Ishikawa (cell line): ENCODE measurements around the gene TMEM132D.

Source experiments
- CEBPB ChIP-seq: IDR thresholded peaks from 2 replicates; pipeline ENCODE4 v1.6.1; 2012
- CREB1 ChIP-seq: IDR thresholded peaks from 2 replicates; pipeline ENCODE4 v1.6.1; 2012; ENCODE audit warnings: low read depth
- EGR1 ChIP-seq: IDR thresholded peaks from 2 replicates; pipeline ENCODE4 v1.6.1; 2012
- EP300 ChIP-seq: IDR thresholded peaks from 2 replicates; pipeline ENCODE4 v1.6.1; 2012; ENCODE audit warnings: borderline replicate concordance
- FOXM1 ChIP-seq: IDR thresholded peaks from 2 replicates; pipeline ENCODE4 v1.6.1; 2012; ENCODE audit warnings: low read depth, borderline replicate concordance
- NFIC ChIP-seq: IDR thresholded peaks from 2 replicates; pipeline ENCODE4 v1.6.1; 2012
- RAD21 ChIP-seq: IDR thresholded peaks from 2 replicates; pipeline ENCODE4 v1.6.1; 2012; ENCODE audit warnings: low read depth
- TAF1 ChIP-seq: IDR thresholded peaks from 2 replicates; pipeline ENCODE4 v1.6.1; 2012; ENCODE audit warnings: low read depth, mild to moderate bottlenecking
- TCF12 ChIP-seq: IDR thresholded peaks from 2 replicates; pipeline ENCODE4 v1.6.1; 2012; ENCODE audit warnings: low read depth
- TEAD4 ChIP-seq: IDR thresholded peaks from 2 replicates; pipeline ENCODE4 v1.6.1; 2012
- YY1 ChIP-seq: IDR thresholded peaks from 2 replicates; pipeline ENCODE4 v1.6.1; 2012; ENCODE audit warnings: low read depth
- ZBTB7A ChIP-seq: IDR thresholded peaks from 2 replicates; pipeline ENCODE4 v1.6.1; 2012; ENCODE audit warnings: low read depth
- TF ChIP-seq, protein P1 (sequence below): IDR thresholded peaks from 2 replicates; pipeline ENCODE4 v1.6.1; 2012
- TF ChIP-seq, protein P2 (sequence below): IDR thresholded peaks from 2 replicates; pipeline ENCODE4 v1.6.1; 2012; ENCODE audit warnings: low read depth, mild to moderate bottlenecking
- TF ChIP-seq, protein P3 (sequence below): IDR thresholded peaks from 2 replicates; pipeline ENCODE4 v1.6.1; 2012

TMEM132D gene

DNA sequence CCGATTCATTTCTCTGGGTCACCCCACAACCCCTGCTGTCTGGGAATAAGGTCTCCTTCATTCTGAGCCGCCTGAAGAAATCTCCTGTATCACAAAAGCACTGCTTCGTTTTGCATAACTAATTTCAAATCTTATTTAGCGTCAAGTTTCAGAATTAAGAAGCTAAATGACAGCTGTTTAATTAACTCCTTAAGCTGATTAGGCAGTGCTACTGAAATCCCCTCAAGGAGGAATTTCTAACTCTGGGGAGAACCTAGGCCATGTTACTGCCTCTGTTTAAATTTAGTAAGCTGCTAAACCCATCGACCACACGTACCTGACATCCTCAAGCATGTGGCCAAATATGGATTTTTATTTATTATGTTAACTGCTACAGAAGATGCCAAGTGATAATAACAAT lies 677.0 kb downstream of the TMEM132D start:
- TF ChIP-seq EGR1 (no peak), RAD21 (no peak), YY1 (no peak)
- TF ChIP-seq, protein P1, sequence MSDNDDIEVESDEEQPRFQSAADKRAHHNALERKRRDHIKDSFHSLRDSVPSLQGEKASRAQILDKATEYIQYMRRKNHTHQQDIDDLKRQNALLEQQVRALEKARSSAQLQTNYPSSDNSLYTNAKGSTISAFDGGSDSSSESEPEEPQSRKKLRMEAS: no peak

DNA sequence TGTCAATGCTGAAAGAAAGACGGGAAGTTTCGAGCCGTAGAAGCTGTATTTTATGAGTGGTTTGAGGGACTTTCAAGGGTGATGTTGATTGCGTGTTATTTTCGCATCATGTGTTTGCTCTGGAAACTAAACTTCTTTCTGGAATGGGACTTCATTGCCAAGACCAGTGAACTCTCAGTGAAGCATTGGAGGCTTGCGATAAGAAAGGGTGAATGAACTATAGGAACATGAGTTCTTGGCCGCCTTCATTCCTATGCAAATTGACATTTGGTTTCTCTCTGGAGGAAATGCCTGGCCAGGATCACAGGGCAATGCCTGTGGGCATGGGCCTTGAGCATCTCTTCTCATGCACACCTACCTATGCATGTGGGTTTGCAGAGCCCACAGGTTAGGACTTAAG lies 677.8 kb downstream of the TMEM132D start:
- TF ChIP-seq, protein P2, sequence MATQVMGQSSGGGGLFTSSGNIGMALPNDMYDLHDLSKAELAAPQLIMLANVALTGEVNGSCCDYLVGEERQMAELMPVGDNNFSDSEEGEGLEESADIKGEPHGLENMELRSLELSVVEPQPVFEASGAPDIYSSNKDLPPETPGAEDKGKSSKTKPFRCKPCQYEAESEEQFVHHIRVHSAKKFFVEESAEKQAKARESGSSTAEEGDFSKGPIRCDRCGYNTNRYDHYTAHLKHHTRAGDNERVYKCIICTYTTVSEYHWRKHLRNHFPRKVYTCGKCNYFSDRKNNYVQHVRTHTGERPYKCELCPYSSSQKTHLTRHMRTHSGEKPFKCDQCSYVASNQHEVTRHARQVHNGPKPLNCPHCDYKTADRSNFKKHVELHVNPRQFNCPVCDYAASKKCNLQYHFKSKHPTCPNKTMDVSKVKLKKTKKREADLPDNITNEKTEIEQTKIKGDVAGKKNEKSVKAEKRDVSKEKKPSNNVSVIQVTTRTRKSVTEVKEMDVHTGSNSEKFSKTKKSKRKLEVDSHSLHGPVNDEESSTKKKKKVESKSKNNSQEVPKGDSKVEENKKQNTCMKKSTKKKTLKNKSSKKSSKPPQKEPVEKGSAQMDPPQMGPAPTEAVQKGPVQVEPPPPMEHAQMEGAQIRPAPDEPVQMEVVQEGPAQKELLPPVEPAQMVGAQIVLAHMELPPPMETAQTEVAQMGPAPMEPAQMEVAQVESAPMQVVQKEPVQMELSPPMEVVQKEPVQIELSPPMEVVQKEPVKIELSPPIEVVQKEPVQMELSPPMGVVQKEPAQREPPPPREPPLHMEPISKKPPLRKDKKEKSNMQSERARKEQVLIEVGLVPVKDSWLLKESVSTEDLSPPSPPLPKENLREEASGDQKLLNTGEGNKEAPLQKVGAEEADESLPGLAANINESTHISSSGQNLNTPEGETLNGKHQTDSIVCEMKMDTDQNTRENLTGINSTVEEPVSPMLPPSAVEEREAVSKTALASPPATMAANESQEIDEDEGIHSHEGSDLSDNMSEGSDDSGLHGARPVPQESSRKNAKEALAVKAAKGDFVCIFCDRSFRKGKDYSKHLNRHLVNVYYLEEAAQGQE: no peak
- no peak for TF ChIP-seq CEBPB
- no peak for TF ChIP-seq CREB1
- no peak for TF ChIP-seq TEAD4
- TF ChIP-seq FOXM1: no peak
- TF ChIP-seq NFIC: no peak

DNA sequence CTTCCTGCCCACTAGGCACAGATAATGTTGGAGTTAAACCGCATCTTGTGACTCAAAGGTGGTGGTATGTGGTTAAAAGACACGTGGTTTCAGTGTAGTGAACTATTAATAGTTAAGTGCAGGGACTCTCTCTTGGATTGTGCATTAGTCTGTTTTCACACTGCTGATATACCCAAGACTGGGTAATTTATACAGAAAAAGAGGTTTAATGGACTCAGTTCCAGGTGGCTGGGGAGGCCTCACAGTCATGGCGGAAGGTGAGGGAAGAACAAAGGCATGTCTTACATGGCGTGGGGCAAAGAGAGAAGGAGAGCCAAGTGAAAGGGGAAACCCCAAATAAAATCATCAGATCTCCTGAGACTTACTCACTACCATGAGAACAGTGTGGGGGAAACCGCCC lies 688.3 kb downstream of the TMEM132D start:
- TF ChIP-seq CEBPB (no peak), EP300 (no peak), TCF12 (no peak), CREB1 (no peak), RAD21 (no peak), EGR1 (no peak), NFIC (no peak), TAF1 (no peak), YY1 (no peak), TEAD4 (no peak), ZBTB7A (no peak), FOXM1 (no peak)
- TF ChIP-seq, protein P2: no peak
- TF ChIP-seq, protein P1: no peak
- TF ChIP-seq, protein P3, sequence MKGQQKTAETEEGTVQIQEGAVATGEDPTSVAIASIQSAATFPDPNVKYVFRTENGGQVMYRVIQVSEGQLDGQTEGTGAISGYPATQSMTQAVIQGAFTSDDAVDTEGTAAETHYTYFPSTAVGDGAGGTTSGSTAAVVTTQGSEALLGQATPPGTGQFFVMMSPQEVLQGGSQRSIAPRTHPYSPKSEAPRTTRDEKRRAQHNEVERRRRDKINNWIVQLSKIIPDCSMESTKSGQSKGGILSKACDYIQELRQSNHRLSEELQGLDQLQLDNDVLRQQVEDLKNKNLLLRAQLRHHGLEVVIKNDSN: no peak

DNA sequence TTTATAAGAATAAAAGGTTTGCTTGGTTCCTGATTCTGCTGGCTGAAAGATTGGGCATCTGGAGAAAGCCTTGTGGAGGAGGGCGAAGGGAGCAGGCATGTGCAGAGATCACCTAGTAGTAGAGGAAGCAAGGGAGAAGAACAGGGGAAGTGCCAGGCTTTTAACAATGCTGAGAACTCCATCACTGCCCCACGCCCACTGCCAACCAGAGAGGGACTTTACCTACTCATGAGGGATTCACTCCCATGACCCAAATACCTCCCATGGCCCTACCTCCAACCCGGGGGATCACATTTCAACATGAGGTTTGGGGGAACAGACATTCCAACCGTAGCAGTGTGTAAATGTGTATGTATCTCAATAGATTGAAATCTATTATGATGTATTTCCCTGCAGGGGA lies 690.3 kb downstream of the TMEM132D start:
- TF ChIP-seq EGR1 (no peak), YY1 (no peak)
- TF ChIP-seq, protein P3: no peak

DNA sequence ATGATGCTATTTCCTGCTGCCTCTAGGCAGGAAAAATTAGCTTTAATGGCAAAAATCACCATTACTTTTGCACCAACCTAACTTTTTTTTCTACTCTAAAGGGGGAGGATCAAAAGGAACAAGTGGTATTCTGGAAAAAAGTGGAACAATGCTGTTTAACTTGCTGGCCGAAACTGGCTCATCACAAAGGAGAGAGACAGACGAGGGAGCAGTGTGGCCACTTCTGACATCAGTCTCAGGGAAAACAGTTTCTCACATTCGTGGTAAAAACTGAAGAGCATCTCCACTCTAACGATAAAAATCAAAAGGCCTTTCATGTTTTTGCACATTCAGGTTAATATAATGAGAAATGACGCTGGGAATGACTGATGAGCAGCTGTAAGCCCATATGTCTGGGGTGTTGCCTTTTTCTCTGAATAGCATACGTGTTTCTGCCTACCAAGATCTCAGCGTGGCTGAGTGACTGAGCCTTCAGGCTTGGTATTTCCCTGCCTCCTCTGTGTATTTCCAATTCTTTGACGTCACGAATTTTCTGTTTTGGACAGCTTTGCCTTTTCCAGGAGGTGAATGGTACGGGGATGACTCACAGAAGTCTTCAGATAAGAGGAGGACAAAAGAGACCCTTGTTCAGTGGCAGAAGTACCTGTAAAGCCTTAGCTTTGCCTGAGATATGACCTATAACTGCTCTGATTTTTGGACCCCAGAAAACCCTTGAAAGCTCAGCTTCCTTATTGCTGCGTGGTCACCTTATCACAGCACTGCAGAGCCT lies 691.8 kb downstream of the TMEM132D start:
- TF ChIP-seq TAF1: no peak
- TF ChIP-seq YY1: no peak
- TF ChIP-seq EP300: no peak
- TF ChIP-seq, protein P3: no peak
- no peak for TF ChIP-seq CEBPB
- TF ChIP-seq, protein P2: no peak
- no peak for TF ChIP-seq TCF12
- no peak for TF ChIP-seq EGR1
- no peak for TF ChIP-seq RAD21
- TF ChIP-seq, protein P1: no peak
- no peak for TF ChIP-seq CREB1
- TF ChIP-seq TEAD4: no peak
- TF ChIP-seq FOXM1: no peak
- TF ChIP-seq NFIC: no peak
- TF ChIP-seq ZBTB7A: no peak
